Liver (tissue), 9 donors: ENCODE data around the gene GMPS. TPM values are rescaled to one million over a fixed set of nuclear protein-coding genes. Genes with fewer than 3 reads are reported as not detected.

ENCODE experiments used
- DNase-seq: peaks from one replicate; pipeline ENCODE4 v3.0.0-alpha.2; 2017; ENCODE audit warnings: low spot score
- H3K27ac ChIP-seq, 2 donors: one replicate each; pipeline ENCODE4 v1.7.0; 2013; ENCODE audit warnings: inconsistent platforms in 2 of 2, low read length in 2 of 2, control low read depth in 1 of 2, low read depth in 1 of 2, mild to moderate bottlenecking in 1 of 2
- H3K27me3 ChIP-seq, 4 donors: one replicate each; pipeline versions ENCODE4 v1.6.1 to v1.7.0; 2013; ENCODE audit warnings: low read length in 3 of 4, inconsistent platforms in 1 of 4, mild to moderate bottlenecking in 1 of 4, moderate library complexity in 1 of 4; ENCODE audit not compliant: control insufficient read depth in 4 of 4, insufficient read depth in 4 of 4
- H3K36me3 ChIP-seq, 4 donors: one replicate each; pipeline versions ENCODE4 v1.6.1 to v1.7.0; 2013; ENCODE audit warnings: low read length in 3 of 4, mild to moderate bottlenecking in 3 of 4, low read depth in 1 of 4, moderate library complexity in 1 of 4; ENCODE audit not compliant: control insufficient read depth in 4 of 4, insufficient read depth in 3 of 4
- H3K4me1 ChIP-seq, 4 donors: one replicate each; pipeline versions ENCODE4 v1.6.1 to v1.7.0; 2013; ENCODE audit warnings: low read length in 3 of 4, mild to moderate bottlenecking in 3 of 4, moderate library complexity in 1 of 4; ENCODE audit not compliant: control insufficient read depth in 4 of 4, insufficient read depth in 4 of 4
- H3K4me3 ChIP-seq, 3 donors: one replicate each; pipeline versions ENCODE4 v1.6.1 to v1.7.0; 2013; ENCODE audit warnings: low read length in 3 of 3, control low read depth in 1 of 3, low read depth in 1 of 3, mild to moderate bottlenecking in 1 of 3
- H3K9ac ChIP-seq, 2 donors: one replicate each; pipeline ENCODE4 v1.7.0; 2013; ENCODE audit warnings: low read length in 2 of 2, mild to moderate bottlenecking in 2 of 2, moderate library complexity in 2 of 2, control low read depth in 1 of 2, low read depth in 1 of 2
- H3K9me3 ChIP-seq, 4 donors: one replicate each; pipeline versions ENCODE4 v1.6.1 to v1.7.0; 2013; ENCODE audit warnings: low read length in 3 of 4; ENCODE audit not compliant: control insufficient read depth in 4 of 4
- ATF3 ChIP-seq: IDR thresholded peaks from 2 replicates; pipeline ENCODE4 v1.6.1; 2016; ENCODE audit warnings: antibody characterized with exemption
- EGR1 ChIP-seq, 2 donors: IDR thresholded peaks; 2 replicates each; pipeline ENCODE4 v1.6.1; 2016 to 2018; ENCODE audit warnings: antibody characterized with exemption in 2 of 2, low read depth in 2 of 2
- FOXA1 ChIP-seq: IDR thresholded peaks from 2 replicates; pipeline ENCODE4 v1.6.1; 2016; ENCODE audit warnings: antibody characterized with exemption
- FOXA2 ChIP-seq: IDR thresholded peaks from 2 replicates; pipeline ENCODE4 v1.6.1; 2016; ENCODE audit warnings: antibody characterized with exemption
- GABPA ChIP-seq, 2 donors: IDR thresholded peaks in 1 of 2; conservative IDR thresholded peaks in 1 of 2; 2 replicates each; pipeline ENCODE4 v1.6.1; 2016; ENCODE audit warnings: antibody characterized with exemption in 2 of 2, mild to moderate bottlenecking in 1 of 2, moderate library complexity in 1 of 2
- HNF4A ChIP-seq, 2 donors: conservative IDR thresholded peaks; 2 replicates each; pipeline ENCODE4 v1.6.1; 2016; ENCODE audit warnings: antibody characterized with exemption in 2 of 2, mild to moderate bottlenecking in 2 of 2
- HNF4G ChIP-seq: IDR thresholded peaks from 2 replicates; pipeline ENCODE4 v1.6.1; 2016; ENCODE audit warnings: antibody characterized with exemption
- JUND ChIP-seq, 2 donors: IDR thresholded peaks; 2 replicates each; pipeline ENCODE4 v1.6.1; 2016; ENCODE audit warnings: antibody characterized with exemption in 2 of 2
- NR2F2 ChIP-seq: IDR thresholded peaks from 2 replicates; pipeline ENCODE4 v1.6.1; 2016; ENCODE audit warnings: antibody characterized with exemption
- RAD21 ChIP-seq, 2 donors: IDR thresholded peaks; 2 replicates each; pipeline ENCODE4 v1.6.1; 2016; ENCODE audit warnings: antibody characterized with exemption in 2 of 2, mild to moderate bottlenecking in 2 of 2
- RXRA ChIP-seq, 2 donors: IDR thresholded peaks; 2 replicates each; pipeline ENCODE4 v1.6.1; 2017 to 2018; ENCODE audit warnings: antibody characterized with exemption in 2 of 2, mild to moderate bottlenecking in 1 of 2
- SP1 ChIP-seq: IDR thresholded peaks from 2 replicates; pipeline ENCODE4 v1.6.1; 2018; ENCODE audit warnings: antibody characterized with exemption, mild to moderate bottlenecking
- TAF1 ChIP-seq: conservative IDR thresholded peaks from 2 replicates; pipeline ENCODE4 v1.6.1; 2016; ENCODE audit warnings: antibody characterized with exemption, mild to moderate bottlenecking
- YY1 ChIP-seq: IDR thresholded peaks from 2 replicates; pipeline ENCODE4 v1.6.1; 2016; ENCODE audit warnings: antibody characterized with exemption, mild to moderate bottlenecking
- WGBS: extraction: QIAGEN DNeasy Blood & Tissue Kit; methylation state at CpG from one replicate; pipeline ENCODE4 v1.1.7; 2013; 5-methylcytosine and 5-hydroxymethylcytosine counted together
- polyA plus RNA-seq, 2 donors: library from polyadenylated mRNA; stranded (reverse) in 1 of 2; unstranded in 1 of 2; fragments of 200-250 nt in 1 of 2; fragments of >200 nt in 1 of 2; fragmentation: Nextera tagmentation in 1 of 2; extraction: Ambion mirVana in 1 of 2; gene quantifications; one replicate each; pipeline versions ENCODE4 v1.2.1 to v1.2.3, GENCODE V29; 2013 to 2015
- total RNA-seq, 2 donors: library from RNA; depleted of rRNA; stranded (reverse); fragments of >200 nt; gene quantifications; one replicate each; pipeline ENCODE4 v1.2.3, GENCODE V29; 2014
- TF ChIP-seq, protein P1 (sequence below): IDR thresholded peaks from 2 replicates; pipeline ENCODE4 v1.6.1; 2016; ENCODE audit warnings: antibody characterized with exemption
- TF ChIP-seq, protein P2 (sequence below): IDR thresholded peaks from 2 replicates; pipeline ENCODE4 v1.6.1; 2016; ENCODE audit warnings: antibody characterized with exemption, mild to moderate bottlenecking
- donor health status: healthy.
- donor health status: healthy.
- donor health status: healthy.
- donor health status: healthy.
- donor health status: healthy.

The GMPS gene
- total and polyA plus RNA-seq, 4 donors: 10.8 to 16.1 (median 14.8) TPM

DNA sequence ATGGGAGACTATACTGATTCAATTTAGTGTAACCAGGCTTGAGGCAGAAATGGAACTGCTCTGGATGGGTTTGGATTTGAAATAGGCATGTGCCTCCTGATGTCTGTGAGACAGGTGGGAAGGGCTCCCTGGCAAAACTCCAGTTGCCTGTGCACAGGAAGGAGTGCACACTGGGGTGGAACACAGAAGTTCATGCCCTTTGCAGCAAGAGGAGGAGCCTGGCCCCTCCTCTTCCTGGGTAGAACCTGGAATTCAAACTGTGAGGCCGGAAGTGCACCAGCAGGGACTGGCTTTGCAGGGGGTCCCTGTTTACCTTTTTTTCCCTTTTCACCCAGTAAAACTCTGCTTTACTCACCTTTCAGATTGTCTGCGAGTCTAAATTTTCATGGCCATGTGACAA, 99.9 kb downstream of the GMPS start:
- DNase-seq: no peak
- Histone ChIP-seq H3K9ac (no peak overlapping the region), H3K27me3 (no peaks in the 10 kb centered on the region), H3K36me3 (no peaks in the 10 kb centered on the region), H3K27ac (no peak overlapping the region), H3K4me3 (no peak overlapping the region), H3K9me3 (no peaks in the 10 kb centered on the region), H3K4me1 (no peaks in the 10 kb centered on the region)
- no peak for TF ChIP-seq FOXA2
- no peak for TF ChIP-seq JUND (IDR thresholded peaks at IDR 0.05)
- no peak for TF ChIP-seq RAD21 (IDR thresholded peaks at IDR 0.05)
- no peak for TF ChIP-seq FOXA1
- TF ChIP-seq ATF3: no peak
- TF ChIP-seq, protein P1, sequence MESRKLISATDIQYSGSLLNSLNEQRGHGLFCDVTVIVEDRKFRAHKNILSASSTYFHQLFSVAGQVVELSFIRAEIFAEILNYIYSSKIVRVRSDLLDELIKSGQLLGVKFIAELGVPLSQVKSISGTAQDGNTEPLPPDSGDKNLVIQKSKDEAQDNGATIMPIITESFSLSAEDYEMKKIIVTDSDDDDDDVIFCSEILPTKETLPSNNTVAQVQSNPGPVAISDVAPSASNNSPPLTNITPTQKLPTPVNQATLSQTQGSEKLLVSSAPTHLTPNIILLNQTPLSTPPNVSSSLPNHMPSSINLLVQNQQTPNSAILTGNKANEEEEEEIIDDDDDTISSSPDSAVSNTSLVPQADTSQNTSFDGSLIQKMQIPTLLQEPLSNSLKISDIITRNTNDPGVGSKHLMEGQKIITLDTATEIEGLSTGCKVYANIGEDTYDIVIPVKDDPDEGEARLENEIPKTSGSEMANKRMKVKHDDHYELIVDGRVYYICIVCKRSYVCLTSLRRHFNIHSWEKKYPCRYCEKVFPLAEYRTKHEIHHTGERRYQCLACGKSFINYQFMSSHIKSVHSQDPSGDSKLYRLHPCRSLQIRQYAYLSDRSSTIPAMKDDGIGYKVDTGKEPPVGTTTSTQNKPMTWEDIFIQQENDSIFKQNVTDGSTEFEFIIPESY: no peak
- TF ChIP-seq, protein P2, sequence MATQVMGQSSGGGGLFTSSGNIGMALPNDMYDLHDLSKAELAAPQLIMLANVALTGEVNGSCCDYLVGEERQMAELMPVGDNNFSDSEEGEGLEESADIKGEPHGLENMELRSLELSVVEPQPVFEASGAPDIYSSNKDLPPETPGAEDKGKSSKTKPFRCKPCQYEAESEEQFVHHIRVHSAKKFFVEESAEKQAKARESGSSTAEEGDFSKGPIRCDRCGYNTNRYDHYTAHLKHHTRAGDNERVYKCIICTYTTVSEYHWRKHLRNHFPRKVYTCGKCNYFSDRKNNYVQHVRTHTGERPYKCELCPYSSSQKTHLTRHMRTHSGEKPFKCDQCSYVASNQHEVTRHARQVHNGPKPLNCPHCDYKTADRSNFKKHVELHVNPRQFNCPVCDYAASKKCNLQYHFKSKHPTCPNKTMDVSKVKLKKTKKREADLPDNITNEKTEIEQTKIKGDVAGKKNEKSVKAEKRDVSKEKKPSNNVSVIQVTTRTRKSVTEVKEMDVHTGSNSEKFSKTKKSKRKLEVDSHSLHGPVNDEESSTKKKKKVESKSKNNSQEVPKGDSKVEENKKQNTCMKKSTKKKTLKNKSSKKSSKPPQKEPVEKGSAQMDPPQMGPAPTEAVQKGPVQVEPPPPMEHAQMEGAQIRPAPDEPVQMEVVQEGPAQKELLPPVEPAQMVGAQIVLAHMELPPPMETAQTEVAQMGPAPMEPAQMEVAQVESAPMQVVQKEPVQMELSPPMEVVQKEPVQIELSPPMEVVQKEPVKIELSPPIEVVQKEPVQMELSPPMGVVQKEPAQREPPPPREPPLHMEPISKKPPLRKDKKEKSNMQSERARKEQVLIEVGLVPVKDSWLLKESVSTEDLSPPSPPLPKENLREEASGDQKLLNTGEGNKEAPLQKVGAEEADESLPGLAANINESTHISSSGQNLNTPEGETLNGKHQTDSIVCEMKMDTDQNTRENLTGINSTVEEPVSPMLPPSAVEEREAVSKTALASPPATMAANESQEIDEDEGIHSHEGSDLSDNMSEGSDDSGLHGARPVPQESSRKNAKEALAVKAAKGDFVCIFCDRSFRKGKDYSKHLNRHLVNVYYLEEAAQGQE: no peak
- no peak for TF ChIP-seq GABPA (IDR thresholded peaks at IDR 0.05 in 1 of 2, conservative IDR thresholded peaks at IDR 0.05 in 1 of 2)
- TF ChIP-seq HNF4G: no peak
- TF ChIP-seq RXRA (IDR thresholded peaks at IDR 0.05): no peak
- no peak for TF ChIP-seq SP1
- 98% methylated on average over 2 of the region's 2 CpGs for WGBS

DNA sequence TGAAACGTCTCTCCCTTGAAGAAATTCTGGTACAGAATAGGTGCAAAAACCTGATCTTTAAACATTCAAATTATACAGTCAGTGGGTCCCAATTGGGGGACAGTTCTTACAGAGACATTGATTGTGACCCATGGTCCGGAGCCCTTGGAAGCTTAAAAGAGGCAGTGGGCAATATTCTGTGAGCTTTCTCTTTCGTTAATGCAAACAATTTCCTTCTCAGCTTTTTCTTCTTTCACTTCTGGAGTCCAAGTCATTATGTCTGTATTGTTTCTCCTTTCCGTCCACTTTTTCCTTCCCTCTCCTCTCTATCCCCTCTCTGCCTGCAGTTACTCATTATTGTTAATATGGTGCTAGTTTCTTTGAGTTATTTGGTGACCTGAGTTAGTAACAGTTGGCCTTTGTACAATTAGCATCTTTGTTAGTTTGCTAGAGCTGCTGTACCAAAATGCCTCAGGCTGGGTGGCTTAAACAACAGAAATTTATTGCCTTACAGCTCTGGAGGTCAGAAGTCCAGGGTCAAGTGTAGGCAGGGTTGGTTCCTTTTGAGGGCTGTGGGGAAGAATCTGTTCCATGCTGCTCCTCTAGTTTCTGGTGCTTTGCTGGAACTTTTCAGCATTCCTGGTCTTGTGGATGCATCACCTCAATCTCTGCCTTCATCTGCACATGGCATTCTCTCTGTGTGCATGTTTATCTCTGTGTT, 102.6 kb downstream of the GMPS start:
- no peaks in the 10 kb centered on the region for H3K27me3 ChIP-seq
- H3K4me3 ChIP-seq: no peak overlapping the region
- H3K27ac ChIP-seq: no peak overlapping the region
- 82% methylated on average over 4 of the region's 4 CpGs for WGBS
- H3K9me3 ChIP-seq: no peaks in the 10 kb centered on the region
- no peaks in the 10 kb centered on the region for H3K36me3 ChIP-seq
- TF ChIP-seq JUND (IDR thresholded peaks at IDR 0.05) (no peak), NR2F2 (no peak), EGR1 (IDR thresholded peaks at IDR 0.05; ENCODE audit: low read depth in 2 of 2) (no peak), SP1 (no peak), TAF1 (no peak), FOXA1 (no peak), HNF4A (conservative IDR thresholded peaks at IDR 0.05) (no peak), RAD21 (IDR thresholded peaks at IDR 0.05) (no peak), RXRA (IDR thresholded peaks at IDR 0.05) (no peak), FOXA2 (no peak), YY1 (no peak), GABPA (IDR thresholded peaks at IDR 0.05 in 1 of 2, conservative IDR thresholded peaks at IDR 0.05 in 1 of 2) (no peak), ATF3 (no peak)
- TF ChIP-seq, protein P2: no peak
- H3K4me1 ChIP-seq: no peaks in the 10 kb centered on the region
- H3K9ac ChIP-seq: no peak overlapping the region
- no peak for DNase-seq
